Measurements from ENCODE around the gene DSN1. TPM values are rescaled to one million over a fixed set of nuclear protein-coding genes. Genes with fewer than 3 reads are reported as not detected.

The DSN1 gene
- total and polyA plus RNA-seq, 10 of the 15 experiments (the other 5 are each of a cell fraction or from before 2014, with no cell fraction given) = 15.3 to 33.1 (median 21.7) TPM

GRCh38 chr20:36744764-36745191 is 28.8 kb downstream of the DSN1 start:
- no peak for ATAC-seq
- Histone ChIP-seq H3K9me3 (replicated peaks; ENCODE audit: control insufficient read depth, insufficient read depth, low read length) (no peaks in the 10 kb centered on the region), H3K36me3 (ENCODE audit: control insufficient read depth in 2 of 2, insufficient read depth in 2 of 2, low read length in 1 of 2) (no peaks in the 10 kb centered on the region), H3K4me2 (ENCODE audit: control insufficient read depth, insufficient read depth) (peak overlapping the region; percentile 79), H3K27me3 (replicated peaks in 1 of 2; ENCODE audit: control insufficient read depth in 2 of 2, insufficient read depth in 2 of 2, low read length in 1 of 2) (no peaks in the 10 kb centered on the region), H3K9ac (ENCODE audit: control insufficient read depth, insufficient read depth, low read length) (no peak overlapping the region), H4K20me1 (ENCODE audit: control insufficient read depth, insufficient read depth) (no peaks in the 10 kb centered on the region), H3K4me3 (0 out of 2 replicates have a peak overlapping the region, but pooled peaks have one; percentile 94), H2AFZ (ENCODE audit: control insufficient read depth, low read depth, low read length) (no peak overlapping the region), H3K4me1 (ENCODE audit: control insufficient read depth, insufficient read depth, low read length) (no peaks in the 10 kb centered on the region), H3K79me2 (ENCODE audit: control insufficient read depth, insufficient read depth, low read length) (no peaks in the 10 kb centered on the region), H3K27ac (ENCODE audit: control insufficient read depth, insufficient read depth) (no peak overlapping the region)
- 58% methylated on average over 5 of the region's 8 CpGs for WGBS (ENCODE audit: insufficient coverage, insufficient replicate concordance, low lambda C conversion rate, missing lambda C conversion rate)
- ChIA-PET RAD21 (ENCODE audit: unreplicated experiment) (interaction anchor here (0.6 to 2.0 kb wide), 8 partner anchors 10 to 272 kb away, joined by 3 to 11 read pairs (median 4); partner anchors contain the start of gene RAB5IF), CTCF (interaction anchor here (0.6 to 3.9 kb wide), 11 partner anchors 10 to 668 kb away, joined by 3 to 45 read pairs (median 4); partner anchors contain the start of gene DSN1), POLR2A (interaction anchor here (2.2 kb wide), 1 partner anchor 11 kb away, joined by 5 read pairs; no protein-coding TSS in a partner anchor), SMC1A (ENCODE audit: uncharacterized antibody, unreplicated experiment) (interaction anchor here (0.9 to 2.6 kb wide), 5 partner anchors 9 to 78 kb away, joined by 3 to 11 read pairs (median 3); no protein-coding TSS in a partner anchor)
- in situ Hi-C loops (cut with MboI) (no loop called here), intact Hi-C loops (cut with micrococcal nuclease; ENCODE audit: unreplicated experiment) (no loop called here)
- no TSS peak for BruUV-seq (replicated peaks)
- no peak for TF ChIP-seq SRF (IDR thresholded peaks at IDR 0.05; ENCODE audit: low read depth in 2 of 2, low read length in 2 of 2)
- TF ChIP-seq TCF3 (IDR thresholded peaks at IDR 0.05; ENCODE audit: borderline replicate concordance, insufficient read depth, low read depth, low read length) = no peak
- TF ChIP-seq GABPA (IDR thresholded peaks at IDR 0.05; ENCODE audit: low read depth) = no peak
- no peak for TF ChIP-seq TBL1XR1 (IDR thresholded peaks at IDR 0.05; ENCODE audit: low read depth, low read length)
- TF ChIP-seq SREBF2 (IDR thresholded peaks at IDR 0.05; ENCODE audit: low read length) = no peak
- TF ChIP-seq TARDBP (IDR thresholded peaks at IDR 0.05; ENCODE audit: borderline replicate concordance) = no peak
- no peak for TF ChIP-seq FOS (IDR thresholded peaks at IDR 0.05; ENCODE audit: borderline replicate concordance, extremely low read depth, insufficient read length)
- TF ChIP-seq FOXK2 (IDR thresholded peaks at IDR 0.05) = no peak
- TF ChIP-seq NKRF (conservative IDR thresholded peaks at IDR 0.05) = no peak
- TF ChIP-seq EZH2 (IDR thresholded peaks at IDR 0.05; ENCODE audit: borderline replicate concordance, control insufficient read depth, low read depth, low read length) = no peak
- TF ChIP-seq ZNF687 (IDR thresholded peaks at IDR 0.05) = no peak
- TF ChIP-seq STAT3 (IDR thresholded peaks at IDR 0.05; ENCODE audit: low read depth, low read length) = no peak
- TF ChIP-seq CTCF (IDR thresholded peaks at IDR 0.05 in 2 of 3, conservative IDR thresholded peaks at IDR 0.05 in 1 of 3; ENCODE audit: control insufficient read depth in 2 of 3, extremely low read depth in 1 of 3, insufficient read depth in 1 of 3, low read depth in 3 of 3, low read length in 3 of 3) = no peak
- TF ChIP-seq SMC3 (IDR thresholded peaks at IDR 0.05; ENCODE audit: borderline replicate concordance, low read length) = no peak
- no peak for TF ChIP-seq HDGF (IDR thresholded peaks at IDR 0.05)
- TF ChIP-seq IKZF2 (IDR thresholded peaks at IDR 0.05) = no peak
- no peak for TF ChIP-seq SIN3A (IDR thresholded peaks at IDR 0.05; ENCODE audit: low read depth, low read length)
- TF ChIP-seq BMI1 (IDR thresholded peaks at IDR 0.05; ENCODE audit: borderline replicate concordance) = no peak
- DNase-seq (ENCODE audit: low read depth, low spot score) = no peak
- FAIRE-seq = no peak
